ENCODE measurements around the gene SUPT3H. TPM values are rescaled to one million over a fixed set of nuclear protein-coding genes. Genes with fewer than 3 reads are reported as not detected.

The SUPT3H gene
- total RNA-seq, 4 donors from 2014 or later, result 0.80 to 12.7 (median 3.0) TPM

DNA sequence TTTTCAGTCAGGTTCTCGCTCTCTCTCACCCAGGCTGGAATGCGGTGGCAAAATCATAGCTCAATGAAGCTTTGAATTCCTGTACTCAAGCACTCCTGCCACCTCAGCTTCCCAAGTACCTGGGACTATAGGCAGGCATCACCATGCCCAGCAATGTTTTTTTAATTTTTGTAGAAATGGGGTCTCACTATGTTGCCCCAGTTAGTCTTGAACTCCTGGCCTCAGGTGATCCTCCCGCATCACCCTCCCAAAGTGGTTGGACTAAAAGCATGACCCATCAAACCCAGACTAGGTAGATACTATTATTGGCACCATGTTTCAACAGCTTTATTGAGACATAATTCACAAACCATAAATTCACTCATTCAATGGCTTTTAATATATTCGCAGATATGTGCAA, 122.3 kb downstream of the SUPT3H start:
- TF ChIP-seq EP300 (IDR thresholded peaks at IDR 0.05; ENCODE audit: low read depth), result no peak
- no peak for TF ChIP-seq POLR2A (IDR thresholded peaks at IDR 0.05)
- TF ChIP-seq, protein P1, sequence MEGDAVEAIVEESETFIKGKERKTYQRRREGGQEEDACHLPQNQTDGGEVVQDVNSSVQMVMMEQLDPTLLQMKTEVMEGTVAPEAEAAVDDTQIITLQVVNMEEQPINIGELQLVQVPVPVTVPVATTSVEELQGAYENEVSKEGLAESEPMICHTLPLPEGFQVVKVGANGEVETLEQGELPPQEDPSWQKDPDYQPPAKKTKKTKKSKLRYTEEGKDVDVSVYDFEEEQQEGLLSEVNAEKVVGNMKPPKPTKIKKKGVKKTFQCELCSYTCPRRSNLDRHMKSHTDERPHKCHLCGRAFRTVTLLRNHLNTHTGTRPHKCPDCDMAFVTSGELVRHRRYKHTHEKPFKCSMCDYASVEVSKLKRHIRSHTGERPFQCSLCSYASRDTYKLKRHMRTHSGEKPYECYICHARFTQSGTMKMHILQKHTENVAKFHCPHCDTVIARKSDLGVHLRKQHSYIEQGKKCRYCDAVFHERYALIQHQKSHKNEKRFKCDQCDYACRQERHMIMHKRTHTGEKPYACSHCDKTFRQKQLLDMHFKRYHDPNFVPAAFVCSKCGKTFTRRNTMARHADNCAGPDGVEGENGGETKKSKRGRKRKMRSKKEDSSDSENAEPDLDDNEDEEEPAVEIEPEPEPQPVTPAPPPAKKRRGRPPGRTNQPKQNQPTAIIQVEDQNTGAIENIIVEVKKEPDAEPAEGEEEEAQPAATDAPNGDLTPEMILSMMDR (IDR thresholded peaks at IDR 0.05), result no peak
- TF ChIP-seq POLR2AphosphoS5 (IDR thresholded peaks at IDR 0.05), result no peak
- Histone ChIP-seq H3K9me3 (no peaks in the 10 kb centered on the region), H3K4me3 (no peak overlapping the region), H3K27me3 (no peaks in the 10 kb centered on the region), H3K27ac (no peak overlapping the region), H3K36me3 (no peaks in the 10 kb centered on the region), H3K4me1 (peaks cover 0 to under 1% (median 0%) of the 10 kb centered on the region in 4 donors)
- WGBS, 2 donors (ENCODE audit: low coverage in 1 of 2), result 97 to 100% methylated on average over 3 to 4 of the region's 4 CpGs
- DNase-seq, result no peak
- in situ Hi-C loops (cut with MboI; ENCODE audit: low pct_ligation_motif_present in 1 of 4, low pct_unique_long_range_greater_than_20kb in 1 of 4, low sequenced_read_pairs in 3 of 4), result no loop called here
- intact Hi-C loops (cut with DNase I; ENCODE audit: low total_unique reads), result no loop called here

DNA sequence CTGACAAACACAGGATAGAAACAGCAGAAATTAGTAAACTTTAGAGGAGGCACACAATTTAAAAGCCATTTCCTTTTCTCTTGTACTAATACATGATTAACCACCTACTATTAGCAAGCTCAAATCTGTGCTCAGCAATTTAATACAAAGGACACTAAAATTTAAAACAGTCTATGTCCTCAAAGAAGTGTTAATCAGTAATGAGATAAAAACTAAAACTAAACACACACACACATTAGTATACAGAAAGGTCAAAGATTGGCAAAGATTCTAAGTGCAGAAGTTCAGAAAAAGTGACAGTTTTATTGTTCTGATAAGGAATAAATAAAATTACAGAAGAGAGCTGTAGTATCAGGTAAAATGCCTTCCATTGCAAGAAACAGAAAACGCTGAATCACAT, 123.5 kb downstream of the SUPT3H start:
- Histone ChIP-seq H3K36me3 (no peaks in the 10 kb centered on the region), H3K4me1 (peaks cover 0 to 12% (median 0%) of the 10 kb centered on the region in 4 donors), H3K27me3 (no peaks in the 10 kb centered on the region), H3K9me3 (no peaks in the 10 kb centered on the region), H3K27ac (no peak overlapping the region), H3K4me3 (no peak overlapping the region)
- TF ChIP-seq POLR2AphosphoS5 (IDR thresholded peaks at IDR 0.05) (no peak), POLR2A (IDR thresholded peaks at IDR 0.05) (no peak), EP300 (IDR thresholded peaks at IDR 0.05; ENCODE audit: low read depth) (no peak)
- TF ChIP-seq, protein P1 (IDR thresholded peaks at IDR 0.05), result no peak
- intact Hi-C loops (cut with DNase I; ENCODE audit: low total_unique reads) (no loop called here), in situ Hi-C loops (cut with MboI; ENCODE audit: low pct_ligation_motif_present in 1 of 4, low pct_unique_long_range_greater_than_20kb in 1 of 4, low sequenced_read_pairs in 3 of 4) (no loop called here)
- 78 to 93% methylated on average over 1 of the region's 1 CpG for WGBS, 2 donors (ENCODE audit: low coverage in 1 of 2)
- no peak for DNase-seq

DNA sequence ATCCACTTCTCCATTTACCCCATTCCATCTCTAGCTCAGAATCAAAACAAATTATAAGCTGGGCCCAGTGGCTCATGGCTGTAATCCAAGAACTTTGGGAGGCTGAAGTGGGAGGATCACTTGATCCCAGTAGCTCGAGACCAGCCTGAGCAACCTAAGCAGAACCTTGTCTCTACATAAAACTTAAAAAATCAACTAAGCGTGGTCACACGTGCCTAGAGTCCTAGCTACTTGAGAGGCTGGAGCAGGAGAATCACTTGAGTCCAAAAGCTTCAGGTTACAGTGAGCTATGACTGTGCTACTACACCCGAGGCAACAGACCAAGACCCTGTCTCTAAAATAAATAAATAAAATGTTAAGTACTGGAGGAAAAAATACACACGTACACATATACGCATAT, 124.3 kb downstream of the SUPT3H start:
- TF ChIP-seq POLR2A (IDR thresholded peaks at IDR 0.05) (no peak), EP300 (IDR thresholded peaks at IDR 0.05; ENCODE audit: low read depth) (no peak), POLR2AphosphoS5 (IDR thresholded peaks at IDR 0.05) (no peak)
- TF ChIP-seq, protein P1 (IDR thresholded peaks at IDR 0.05), result no peak
- WGBS, 2 donors (ENCODE audit: low coverage in 1 of 2), result 87 to 91% methylated on average over 6 of the region's 6 CpGs

DNA sequence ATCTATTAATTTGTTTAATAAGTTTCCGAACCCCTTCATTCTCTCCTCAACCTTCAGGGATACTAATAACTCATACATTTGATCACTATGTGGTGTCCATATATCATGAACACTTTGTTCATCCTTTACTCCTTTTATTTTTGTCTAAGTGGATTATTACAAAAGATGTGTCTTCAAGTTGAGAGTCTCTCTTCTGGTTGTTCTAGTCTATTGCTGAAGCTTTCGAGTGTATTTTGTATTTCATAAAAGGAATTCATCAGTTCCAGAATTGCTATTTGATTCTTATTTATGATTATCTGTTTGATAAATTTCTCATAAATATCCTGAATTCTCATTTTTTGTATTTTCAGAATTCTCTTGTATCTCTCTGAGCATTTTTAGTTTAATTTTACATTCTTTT, 146.1 kb downstream of the SUPT3H start:
- 91 to 100% methylated on average over 2 of the region's 2 CpGs for WGBS, 2 donors (ENCODE audit: low coverage in 1 of 2)

More for the DNA sequence above, 124.3 kb downstream of the SUPT3H start:
- Histone ChIP-seq H3K27ac (no peak overlapping the region), H3K4me3 (no peak overlapping the region), H3K9me3 (no peaks in the 10 kb centered on the region), H3K27me3 (no peaks in the 10 kb centered on the region), H3K4me1 (peaks cover 0 to 17% (median 0%) of the 10 kb centered on the region in 4 donors), H3K36me3 (no peaks in the 10 kb centered on the region)
- in situ Hi-C loops (cut with MboI; ENCODE audit: low pct_ligation_motif_present in 1 of 4, low pct_unique_long_range_greater_than_20kb in 1 of 4, low sequenced_read_pairs in 3 of 4), result no loop called here
- no peak for DNase-seq
- intact Hi-C loops (cut with DNase I; ENCODE audit: low total_unique reads), result no loop called here

More for the DNA sequence above, 146.1 kb downstream of the SUPT3H start:
- intact Hi-C loops (cut with DNase I; ENCODE audit: low total_unique reads) (no loop called here), in situ Hi-C loops (cut with MboI; ENCODE audit: low pct_ligation_motif_present in 1 of 4, low pct_unique_long_range_greater_than_20kb in 1 of 4, low sequenced_read_pairs in 3 of 4) (no loop called here)
- Histone ChIP-seq H3K9me3 (peaks cover 6 to 10% of the 10 kb centered on the region in 2 donors), H3K4me1 (no peaks in the 10 kb centered on the region), H3K27me3 (no peaks in the 10 kb centered on the region), H3K36me3 (no peaks in the 10 kb centered on the region), H3K4me3 (no peak overlapping the region), H3K27ac (no peak overlapping the region)
- no peak for DNase-seq
- TF ChIP-seq POLR2AphosphoS5 (IDR thresholded peaks at IDR 0.05) (no peak), POLR2A (IDR thresholded peaks at IDR 0.05) (no peak), EP300 (IDR thresholded peaks at IDR 0.05; ENCODE audit: low read depth) (no peak)
- TF ChIP-seq, protein P1 (IDR thresholded peaks at IDR 0.05), result no peak

All from transverse colon (tissue), 4 donors.